HUES64 (cell line): Measurements from ENCODE around the gene CLCN1.

Source experiments
- H3K27ac ChIP-seq: 2 replicates; pipeline ENCODE4 v1.7.0; 2013; ENCODE audit warnings: low read depth, low read length, inconsistent platforms
- H3K27me3 ChIP-seq: 2 replicates; pipeline ENCODE4 v1.6.1; 2013; ENCODE audit warnings: mild to moderate bottlenecking, low read length; ENCODE audit not compliant: insufficient read depth
- H3K36me3 ChIP-seq: 2 replicates; pipeline ENCODE4 v1.6.1; 2013; ENCODE audit warnings: mild to moderate bottlenecking, low read length; ENCODE audit not compliant: insufficient read depth
- H3K4me1 ChIP-seq: 2 replicates; pipeline ENCODE4 v1.6.1; 2013; ENCODE audit warnings: mild to moderate bottlenecking, low read length, moderate library complexity; ENCODE audit not compliant: insufficient read depth
- H3K4me3 ChIP-seq: 2 replicates; pipeline ENCODE4 v1.5.1; 2013; ENCODE audit warnings: mild to moderate bottlenecking, low read length, moderate library complexity
- H3K9ac ChIP-seq: 2 replicates; pipeline ENCODE4 v1.6.1; 2013; ENCODE audit warnings: mild to moderate bottlenecking, low read depth, low read length
- H3K9me3 ChIP-seq: 2 replicates; pipeline ENCODE4 v1.6.1; 2013; ENCODE audit warnings: low read depth, low read length; ENCODE audit not compliant: insufficient read depth
- WGBS: fragments of 150-250, 120-280 bp; methylation state at CpG from one replicate; pipeline ENCODE4 v1.1.7; 2013; ENCODE audit warnings: missing lambda C conversion rate; 5-methylcytosine and 5-hydroxymethylcytosine counted together

The CLCN1 gene

DNA sequence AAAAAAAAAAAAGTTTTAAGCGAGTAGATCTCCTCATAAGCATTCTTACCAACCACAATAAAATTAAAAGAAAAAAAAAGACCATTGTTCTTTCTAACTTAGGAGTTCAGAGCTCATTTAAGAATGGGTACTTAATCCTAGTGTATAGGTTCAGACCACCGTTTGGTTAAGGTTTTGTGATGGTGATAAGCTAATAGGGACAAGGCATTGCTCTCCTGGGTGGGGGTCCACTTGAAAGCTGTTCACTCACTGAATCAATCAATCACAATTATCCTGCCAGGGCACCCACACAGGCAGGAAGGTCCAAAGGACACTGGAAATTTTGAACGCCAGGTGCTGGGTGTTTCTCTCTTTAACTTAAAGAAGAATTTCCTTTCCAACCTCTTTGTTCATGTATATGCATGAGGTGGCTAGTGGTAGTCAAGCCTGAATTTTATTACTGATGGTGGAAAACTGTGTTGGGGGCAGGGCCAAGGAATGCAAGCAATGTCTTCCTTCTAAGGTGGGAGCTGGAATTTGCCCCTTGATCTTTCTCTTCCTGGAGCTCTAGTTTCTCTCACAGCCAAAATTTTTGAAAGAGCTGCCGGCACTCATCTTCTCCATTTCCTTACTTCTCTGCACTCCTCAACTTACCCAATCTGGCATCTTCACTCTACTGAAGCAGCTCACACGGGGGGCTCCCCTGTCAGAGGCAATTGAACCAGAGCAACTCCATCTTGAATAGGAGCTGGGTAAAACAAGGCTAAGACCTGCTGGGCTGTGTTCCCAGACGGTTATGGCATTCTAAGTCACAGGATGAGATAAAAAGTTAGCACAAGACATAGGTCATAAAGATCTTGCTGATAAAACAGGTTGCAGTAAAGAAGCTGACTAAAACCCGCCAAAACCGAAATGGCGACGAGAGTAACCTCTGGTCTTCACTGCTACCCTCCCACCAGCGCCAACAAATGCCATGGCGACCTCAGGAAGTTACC is 54.1 kb downstream of the CLCN1 start:
- Histone ChIP-seq H3K4me1 (peaks cover 37% of the 10 kb centered on the region), H3K9me3 (no peaks in the 10 kb centered on the region), H3K9ac (peak overlapping the region; percentile 61; the same call in 1 of the 2 replicates), H3K27me3 (peaks cover 4% of the 10 kb centered on the region; the same call in 1 of the 2 replicates), H3K36me3 (no peaks in the 10 kb centered on the region), H3K4me3 (peak overlapping the region; percentile 28; the same call in 1 of the 2 replicates), H3K27ac (peak overlapping the region; percentile 81)
- 60% methylated on average over 9 of the region's 12 CpGs for WGBS

DNA sequence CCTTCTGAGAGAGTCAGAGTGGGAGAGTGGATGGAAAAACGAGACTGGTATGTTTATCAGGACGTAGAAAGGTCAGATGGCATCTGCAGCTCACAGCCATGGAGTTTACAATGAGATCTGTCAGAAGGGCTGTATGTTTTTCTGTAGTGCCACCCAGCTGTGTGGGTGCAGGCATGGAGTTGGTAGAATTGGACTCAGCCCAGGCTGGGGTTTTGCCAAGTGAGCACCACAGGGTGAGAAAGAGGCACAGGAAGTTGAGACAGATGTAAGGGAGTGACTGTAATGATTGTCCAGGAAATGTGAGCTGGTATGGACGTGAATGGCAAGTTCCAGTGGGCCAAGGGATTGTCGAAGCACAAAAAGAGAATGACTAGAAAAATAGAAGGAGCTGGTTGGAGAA is 56.2 kb downstream of the CLCN1 start:
- peaks cover 37% of the 10 kb centered on the region for H3K4me1 ChIP-seq
- no peaks in the 10 kb centered on the region for H3K27me3 ChIP-seq
- H3K9me3 ChIP-seq: no peaks in the 10 kb centered on the region
- H3K4me3 ChIP-seq: no peak overlapping the region
- no peaks in the 10 kb centered on the region for H3K36me3 ChIP-seq
- no peak overlapping the region for H3K27ac ChIP-seq
- H3K9ac ChIP-seq: no peak overlapping the region
- 81% methylated on average over 4 of the region's 4 CpGs for WGBS

- Histone ChIP-seq H3K36me3 (no peaks in the 10 kb centered on the region), H3K27ac (no peak overlapping the region), H3K4me1 (peaks cover 33% of the 10 kb centered on the region), H3K9ac (no peak overlapping the region), H3K4me3 (no peak overlapping the region), H3K27me3 (no peaks in the 10 kb centered on the region), H3K9me3 (no peaks in the 10 kb centered on the region)
- WGBS: 73% methylated on average over 4 of the region's 4 CpGs
Observed at GRCh38 chr7:143373255-143373794, 57.4 kb downstream of the CLCN1 start.

- Histone ChIP-seq H3K9ac (no peak overlapping the region), H3K27ac (no peak overlapping the region), H3K4me3 (no peak overlapping the region), H3K4me1 (peaks cover 32% of the 10 kb centered on the region), H3K36me3 (no peaks in the 10 kb centered on the region), H3K27me3 (no peaks in the 10 kb centered on the region), H3K9me3 (no peaks in the 10 kb centered on the region)
- WGBS: 74% methylated on average over 5 of the region's 5 CpGs
Observed at GRCh38 chr7:143374561-143374960, 58.6 kb downstream of the CLCN1 start.

- no peak overlapping the region for H3K4me3 ChIP-seq
- no peaks in the 10 kb centered on the region for H3K9me3 ChIP-seq
- peaks cover 26% of the 10 kb centered on the region for H3K4me1 ChIP-seq
- WGBS: 92% methylated on average over 7 of the region's 7 CpGs
- no peaks in the 10 kb centered on the region for H3K36me3 ChIP-seq
- no peak overlapping the region for H3K9ac ChIP-seq
- no peaks in the 10 kb centered on the region for H3K27me3 ChIP-seq
- no peak overlapping the region for H3K27ac ChIP-seq
Observed at GRCh38 chr7:143375298-143376034, 59.6 kb downstream of the CLCN1 start.

GRCh38 chr7:143376396-143376795 is 60.5 kb downstream of the CLCN1 start:
- Histone ChIP-seq H3K27ac (no peak overlapping the region), H3K27me3 (no peaks in the 10 kb centered on the region), H3K36me3 (no peaks in the 10 kb centered on the region), H3K9ac (no peak overlapping the region), H3K9me3 (no peaks in the 10 kb centered on the region), H3K4me3 (no peak overlapping the region), H3K4me1 (peaks cover 22% of the 10 kb centered on the region)
- WGBS: 71% methylated on average over 5 of the region's 5 CpGs

- H3K9me3 ChIP-seq: no peaks in the 10 kb centered on the region
- peaks cover 24% of the 10 kb centered on the region for H3K36me3 ChIP-seq
- H3K27me3 ChIP-seq: no peaks in the 10 kb centered on the region
- H3K9ac ChIP-seq: peak overlapping the region; percentile 96; the same call in 1 of the 2 replicates
- peaks cover 24% of the 10 kb centered on the region for H3K4me1 ChIP-seq
- WGBS: 39% methylated on average over 14 of the region's 15 CpGs
- no peak overlapping the region for H3K27ac ChIP-seq
- H3K4me3 ChIP-seq: peak overlapping the region; percentile 95
Observed at GRCh38 chr7:143379611-143380259, 63.8 kb downstream of the CLCN1 start.

DNA sequence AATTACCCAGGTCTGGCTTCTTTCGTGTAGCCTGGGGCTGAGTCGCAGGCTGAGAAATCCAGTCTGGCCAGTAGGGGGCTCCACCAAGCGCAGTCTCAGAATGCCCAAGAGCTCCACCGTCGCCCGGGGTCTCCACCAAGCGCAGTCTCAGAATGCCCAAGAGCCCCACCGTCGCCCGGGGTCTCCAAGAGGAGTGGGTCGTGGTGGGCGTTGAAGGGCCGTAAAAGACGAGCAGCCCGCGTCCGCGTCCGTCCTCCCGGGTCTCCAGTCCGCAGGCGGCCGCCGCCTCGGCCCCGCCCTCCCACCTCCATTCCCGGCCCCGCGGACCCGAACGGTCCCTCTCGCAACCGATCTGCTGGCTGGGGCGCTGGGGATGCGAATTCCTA is 64.3 kb downstream of the CLCN1 start:
- Histone ChIP-seq H3K4me1 (peaks cover 21% of the 10 kb centered on the region), H3K27me3 (no peaks in the 10 kb centered on the region), H3K27ac (peak overlapping the region; percentile 98), H3K36me3 (peaks cover 29% of the 10 kb centered on the region), H3K9me3 (no peaks in the 10 kb centered on the region), H3K4me3 (peak overlapping the region; percentile 95), H3K9ac (peak overlapping the region; percentile 96)
- WGBS: under 1% methylated on average over 35 of the region's 35 CpGs

GRCh38 chr7:143380646-143381426 is 64.9 kb downstream of the CLCN1 start, which contains the start of gene ZYX:
Gene ZYX (plus strand): TSS chr7:143381345. CDS start chr7:143381572, 227 bp downstream.
- WGBS: under 1% methylated on average over 72 of the region's 72 CpGs
- H3K4me3 ChIP-seq: peak within 1 kb of the TSS; percentile 95
- peak within 1 kb of the TSS; percentile 98 for H3K27ac ChIP-seq
- peaks cover 21% of the 10 kb centered on the region for H3K4me1 ChIP-seq
- peaks cover 33% of the 10 kb centered on the region for H3K36me3 ChIP-seq
- H3K9me3 ChIP-seq: no peaks in the 10 kb centered on the region
- no peaks in the 10 kb centered on the region for H3K27me3 ChIP-seq
- peak within 1 kb of the TSS; percentile 96 for H3K9ac ChIP-seq

DNA sequence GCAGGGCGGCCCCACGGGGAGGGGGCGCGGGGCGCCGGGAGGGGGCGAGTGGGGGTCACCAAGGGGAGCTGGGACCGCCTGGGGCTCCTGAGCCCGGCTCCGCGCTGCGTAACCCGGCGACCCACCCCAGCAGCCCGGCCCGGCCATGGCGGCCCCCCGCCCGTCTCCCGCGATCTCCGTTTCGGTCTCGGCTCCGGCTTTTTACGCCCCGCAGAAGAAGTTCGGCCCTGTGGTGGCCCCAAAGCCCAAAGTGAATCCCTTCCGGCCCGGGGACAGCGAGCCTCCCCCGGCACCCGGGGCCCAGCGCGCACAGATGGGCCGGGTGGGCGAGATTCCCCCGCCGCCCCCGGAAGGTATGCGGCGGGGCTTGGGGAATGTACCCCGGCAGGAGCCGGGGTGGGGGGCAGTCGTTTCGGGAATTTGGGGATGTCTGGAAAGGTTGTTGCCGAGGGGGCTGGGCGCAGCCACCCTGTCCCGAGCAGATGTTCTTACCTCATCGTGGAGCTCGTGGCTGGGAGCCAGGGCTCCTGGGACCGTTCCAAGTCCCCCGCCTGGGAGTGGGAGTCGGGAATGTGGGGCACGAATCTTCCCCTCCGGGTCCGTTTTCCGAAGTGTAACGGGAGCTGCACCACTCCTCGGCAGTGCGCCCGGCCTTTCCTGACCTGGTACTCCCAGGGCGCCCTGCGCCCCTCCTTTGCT is 65.7 kb downstream of the CLCN1 start:
- Histone ChIP-seq H3K27me3 (no peaks in the 10 kb centered on the region), H3K27ac (peak overlapping the region; percentile 98), H3K4me1 (peaks cover 21% of the 10 kb centered on the region), H3K36me3 (peaks cover 40% of the 10 kb centered on the region), H3K9me3 (no peaks in the 10 kb centered on the region), H3K4me3 (peak overlapping the region; percentile 95), H3K9ac (peak overlapping the region; percentile 91)
- under 1% methylated on average over 63 of the region's 64 CpGs for WGBS
